ENCODE data around the gene SLC25A19. TPM values are rescaled to one million over a fixed set of nuclear protein-coding genes. Genes with fewer than 3 reads are reported as not detected.
A peak's percentile ranks its signal among the peaks of the same experiment; 100 is the strongest.

Gene SLC25A19
- total and polyA plus RNA-seq, 9 of the 15 experiments (the other 6 are each of a cell fraction or from before 2014, with no cell fraction given): 33.4 to 76.6 (median 55.3) TPM

- TF ChIP-seq E2F3 (CRISPR knock-in tag; IDR thresholded peaks at IDR 0.05): no peak
- TF ChIP-seq CC2D1A (IDR thresholded peaks at IDR 0.05): no peak
- TF ChIP-seq TRIM24 (IDR thresholded peaks at IDR 0.05): no peak
- TF ChIP-seq CTBP1 (IDR thresholded peaks at IDR 0.05; ENCODE audit: borderline replicate concordance): peak; percentile 76
- no peak for TF ChIP-seq CBX8 (IDR thresholded peaks at IDR 0.05; ENCODE audit: borderline replicate concordance, extremely low read depth, low read depth, low read length, poor library complexity, severe bottlenecking)
- TF ChIP-seq SUPT5H (IDR thresholded peaks at IDR 0.05): peak; percentile 60
- TF ChIP-seq SRSF7 (optimal IDR thresholded peaks at IDR 0.05; ENCODE audit: low read depth, low read length): no peak
- TF ChIP-seq TAF15 (IDR thresholded peaks at IDR 0.05; ENCODE audit: low read depth, low read length): no peak
- no peak for TF ChIP-seq ZNF140 (CRISPR knock-in tag; IDR thresholded peaks at IDR 0.05)
- TF ChIP-seq HNRNPK (IDR thresholded peaks at IDR 0.05; ENCODE audit: low read depth, low read length, poor library complexity, severe bottlenecking): no peak
- no peak for TF ChIP-seq SMAD2 (IDR thresholded peaks at IDR 0.05; ENCODE audit: low read depth, low read length)
- TF ChIP-seq SNIP1 (IDR thresholded peaks at IDR 0.05; ENCODE audit: low read depth): no peak
- no peak for TF ChIP-seq ZNF551 (CRISPR knock-in tag; IDR thresholded peaks at IDR 0.05)
- TF ChIP-seq THRAP3 (IDR thresholded peaks at IDR 0.05; ENCODE audit: borderline replicate concordance): no peak
- peak; percentile 79; the same call in 1 of the 2 replicates for TF ChIP-seq EP400 (IDR thresholded peaks at IDR 0.05)
- TF ChIP-seq, protein P1, sequence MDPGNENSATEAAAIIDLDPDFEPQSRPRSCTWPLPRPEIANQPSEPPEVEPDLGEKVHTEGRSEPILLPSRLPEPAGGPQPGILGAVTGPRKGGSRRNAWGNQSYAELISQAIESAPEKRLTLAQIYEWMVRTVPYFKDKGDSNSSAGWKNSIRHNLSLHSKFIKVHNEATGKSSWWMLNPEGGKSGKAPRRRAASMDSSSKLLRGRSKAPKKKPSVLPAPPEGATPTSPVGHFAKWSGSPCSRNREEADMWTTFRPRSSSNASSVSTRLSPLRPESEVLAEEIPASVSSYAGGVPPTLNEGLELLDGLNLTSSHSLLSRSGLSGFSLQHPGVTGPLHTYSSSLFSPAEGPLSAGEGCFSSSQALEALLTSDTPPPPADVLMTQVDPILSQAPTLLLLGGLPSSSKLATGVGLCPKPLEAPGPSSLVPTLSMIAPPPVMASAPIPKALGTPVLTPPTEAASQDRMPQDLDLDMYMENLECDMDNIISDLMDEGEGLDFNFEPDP (CRISPR knock-in tag; IDR thresholded peaks at IDR 0.05): no peak
- TF ChIP-seq RBM34 (IDR thresholded peaks at IDR 0.05; ENCODE audit: borderline replicate concordance, insufficient read depth, low read length): no peak
- TF ChIP-seq GABPB2 (CRISPR knock-in tag; conservative IDR thresholded peaks at IDR 0.05): no peak
- no peak for TF ChIP-seq E4F1 (CRISPR knock-in tag; IDR thresholded peaks at IDR 0.05; ENCODE audit: borderline replicate concordance)
- TF ChIP-seq CBFA2T2 (conservative IDR thresholded peaks at IDR 0.05): no peak
- TF ChIP-seq HLTF (IDR thresholded peaks at IDR 0.05): no peak
- no peak for TF ChIP-seq KLF16 (IDR thresholded peaks at IDR 0.05)
- peak; percentile 81; the same call in 1 of the 2 replicates for TF ChIP-seq TGIF2 (CRISPR knock-in tag; IDR thresholded peaks at IDR 0.05)
- no peak for TF ChIP-seq POLR2AphosphoS2 (IDR thresholded peaks at IDR 0.05; ENCODE audit: low read length)
- TF ChIP-seq RNF2 (IDR thresholded peaks at IDR 0.05): 0 out of 2 replicates have a peak, but pooled peaks have one; percentile 19
- TF ChIP-seq, protein P2, sequence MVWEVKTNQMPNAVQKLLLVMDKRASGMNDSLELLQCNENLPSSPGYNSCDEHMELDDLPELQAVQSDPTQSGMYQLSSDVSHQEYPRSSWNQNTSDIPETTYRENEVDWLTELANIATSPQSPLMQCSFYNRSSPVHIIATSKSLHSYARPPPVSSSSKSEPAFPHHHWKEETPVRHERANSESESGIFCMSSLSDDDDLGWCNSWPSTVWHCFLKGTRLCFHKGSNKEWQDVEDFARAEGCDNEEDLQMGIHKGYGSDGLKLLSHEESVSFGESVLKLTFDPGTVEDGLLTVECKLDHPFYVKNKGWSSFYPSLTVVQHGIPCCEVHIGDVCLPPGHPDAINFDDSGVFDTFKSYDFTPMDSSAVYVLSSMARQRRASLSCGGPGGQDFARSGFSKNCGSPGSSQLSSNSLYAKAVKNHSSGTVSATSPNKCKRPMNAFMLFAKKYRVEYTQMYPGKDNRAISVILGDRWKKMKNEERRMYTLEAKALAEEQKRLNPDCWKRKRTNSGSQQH (CRISPR knock-in tag; IDR thresholded peaks at IDR 0.05): no peak
- TF ChIP-seq RFX7 (CRISPR knock-in tag; IDR thresholded peaks at IDR 0.05): no peak
Measured at GRCh38 chr17:75271233-75271954, 17.8 kb downstream of the SLC25A19 start (continued).
